DND-41 (cell line): ENCODE measurements around the gene SCAF11.

Experiments
- ATAC-seq: fragments of 200-7000 bp; cut with Tn5 transposase; 3 replicates; pipeline ENCODE4 v1.9.1; 2021; ENCODE audit warnings: low read depth; ENCODE audit not compliant: insufficient read depth
- DNase-seq: peaks from one replicate; pipeline ENCODE4 v3.0.0-alpha.2; 2020
- H2AFZ ChIP-seq: 2 replicates; pipeline ENCODE4 v1.6.0; 2012; ENCODE audit warnings: low read depth, low read length
- H3K27ac ChIP-seq: 2 replicates; pipeline ENCODE4 v1.5.1; 2012; ENCODE audit warnings: low read length, inconsistent platforms
- H3K27me3 ChIP-seq: fragments of 200-600 bp; sonication (generic); 2 replicates; pipeline ENCODE4 v1.6.0; 2012; ENCODE audit warnings: low read length, mild to moderate bottlenecking, inconsistent platforms; ENCODE audit not compliant: insufficient read depth, poor library complexity
- H3K36me3 ChIP-seq: 2 replicates; pipeline ENCODE4 v1.5.1; 2012; ENCODE audit warnings: low read length, inconsistent platforms; ENCODE audit not compliant: insufficient read depth
- H3K4me1 ChIP-seq: 2 replicates; pipeline ENCODE4 v1.5.1; 2012; ENCODE audit warnings: mild to moderate bottlenecking, low read length; ENCODE audit not compliant: insufficient read depth
- H3K4me2 ChIP-seq: 2 replicates; pipeline ENCODE4 v1.6.0; 2012; ENCODE audit warnings: mild to moderate bottlenecking, moderate library complexity, low read length, inconsistent platforms; ENCODE audit not compliant: insufficient read depth
- H3K4me3 ChIP-seq, 2 experiments: fragments of 200-600 bp in 1 of 2; shearing (Covaris generic) in 1 of 2; 2 replicates each; pipeline ENCODE4 v1.5.1; 2012 to 2016; ENCODE audit warnings: inconsistent platforms in 2 of 2, low read length in 2 of 2, mild to moderate bottlenecking in 2 of 2, low read depth in 1 of 2, moderate library complexity in 1 of 2
- H3K79me2 ChIP-seq: 2 replicates; pipeline ENCODE4 v1.6.0; 2012; ENCODE audit warnings: low read length, inconsistent platforms; ENCODE audit not compliant: insufficient read depth
- H3K9ac ChIP-seq: 2 replicates; pipeline ENCODE4 v1.6.0; 2012; ENCODE audit warnings: low read depth, mild to moderate bottlenecking, inconsistent platforms, low read length, moderate library complexity
- H3K9me3 ChIP-seq: 2 replicates; pipeline ENCODE4 v1.5.1; 2012; ENCODE audit warnings: low read length, moderate library complexity, mild to moderate bottlenecking, inconsistent platforms; ENCODE audit not compliant: insufficient read depth, severe bottlenecking
- H4K20me1 ChIP-seq: 2 replicates; pipeline ENCODE4 v1.6.0; 2012; ENCODE audit warnings: low read length; ENCODE audit not compliant: insufficient read depth
- EZH2 ChIP-seq: IDR thresholded peaks from 3 replicates; pipeline ENCODE4 v1.6.1; 2012; ENCODE audit warnings: borderline replicate concordance, low read depth, mild to moderate bottlenecking, moderate library complexity, low read length, inconsistent platforms; ENCODE audit not compliant: severe bottlenecking
- TF ChIP-seq, protein P1 (sequence below): IDR thresholded peaks from 2 replicates; pipeline ENCODE4 v1.5.1; 2012; ENCODE audit warnings: borderline replicate concordance, low read length, moderate library complexity, mild to moderate bottlenecking; ENCODE audit not compliant: poor library complexity, severe bottlenecking; ENCODE audit errors: extremely low read depth

Gene SCAF11

GRCh38 chr12:45978108-45978507 lies 12.3 kb downstream of the SCAF11 start:
- Histone ChIP-seq H3K27ac (no peak overlapping the region), H3K9ac (no peak overlapping the region), H3K4me3 (no peak overlapping the region), H3K9me3 (no peaks in the 10 kb centered on the region), H3K4me1 (no peaks in the 10 kb centered on the region; the same call in 1 of the 2 replicates), H4K20me1 (peaks cover 78% of the 10 kb centered on the region), H3K27me3 (no peaks in the 10 kb centered on the region), H3K4me2 (no peak overlapping the region), H2AFZ (no peak overlapping the region), H3K79me2 (peaks cover 100% of the 10 kb centered on the region), H3K36me3 (peaks cover 24% of the 10 kb centered on the region)
- DNase-seq (no peak), ATAC-seq (no peak)
- TF ChIP-seq EZH2 = no peak
- TF ChIP-seq, protein P1, sequence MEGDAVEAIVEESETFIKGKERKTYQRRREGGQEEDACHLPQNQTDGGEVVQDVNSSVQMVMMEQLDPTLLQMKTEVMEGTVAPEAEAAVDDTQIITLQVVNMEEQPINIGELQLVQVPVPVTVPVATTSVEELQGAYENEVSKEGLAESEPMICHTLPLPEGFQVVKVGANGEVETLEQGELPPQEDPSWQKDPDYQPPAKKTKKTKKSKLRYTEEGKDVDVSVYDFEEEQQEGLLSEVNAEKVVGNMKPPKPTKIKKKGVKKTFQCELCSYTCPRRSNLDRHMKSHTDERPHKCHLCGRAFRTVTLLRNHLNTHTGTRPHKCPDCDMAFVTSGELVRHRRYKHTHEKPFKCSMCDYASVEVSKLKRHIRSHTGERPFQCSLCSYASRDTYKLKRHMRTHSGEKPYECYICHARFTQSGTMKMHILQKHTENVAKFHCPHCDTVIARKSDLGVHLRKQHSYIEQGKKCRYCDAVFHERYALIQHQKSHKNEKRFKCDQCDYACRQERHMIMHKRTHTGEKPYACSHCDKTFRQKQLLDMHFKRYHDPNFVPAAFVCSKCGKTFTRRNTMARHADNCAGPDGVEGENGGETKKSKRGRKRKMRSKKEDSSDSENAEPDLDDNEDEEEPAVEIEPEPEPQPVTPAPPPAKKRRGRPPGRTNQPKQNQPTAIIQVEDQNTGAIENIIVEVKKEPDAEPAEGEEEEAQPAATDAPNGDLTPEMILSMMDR = no peak

DNA sequence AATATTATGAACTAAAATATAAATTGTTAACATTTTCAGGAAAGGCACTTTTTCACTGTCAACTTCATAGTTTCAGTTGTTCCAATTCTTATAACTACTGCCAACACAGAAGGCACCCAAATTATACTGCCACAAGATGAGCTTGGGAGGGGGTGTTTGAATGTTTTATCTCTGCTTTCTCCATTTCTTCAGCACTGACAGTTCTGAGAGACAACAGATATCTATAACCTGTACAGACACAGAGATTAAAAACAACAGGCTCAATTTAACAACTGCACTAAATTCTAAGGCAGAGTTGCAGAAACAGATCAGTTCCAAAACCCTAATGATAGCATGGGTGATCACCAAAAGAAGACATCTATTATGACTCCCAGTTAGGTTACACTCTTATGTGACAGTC lies 12.8 kb downstream of the SCAF11 start:
- Histone ChIP-seq H2AFZ (no peak overlapping the region), H3K4me2 (no peak overlapping the region), H3K27ac (no peak overlapping the region), H3K4me1 (no peaks in the 10 kb centered on the region; the same call in 1 of the 2 replicates), H4K20me1 (peaks cover 73% of the 10 kb centered on the region), H3K4me3 (no peak overlapping the region), H3K79me2 (peaks cover 98% of the 10 kb centered on the region), H3K9ac (no peak overlapping the region), H3K36me3 (peaks cover 24% of the 10 kb centered on the region), H3K27me3 (no peaks in the 10 kb centered on the region), H3K9me3 (no peaks in the 10 kb centered on the region)
- TF ChIP-seq, protein P1 = no peak
- no peak for TF ChIP-seq EZH2
- ATAC-seq = no peak
- DNase-seq = no peak

- peaks cover 98% of the 10 kb centered on the region for H3K79me2 ChIP-seq
- DNase-seq (no peak), ATAC-seq (no peak)
- H3K9ac ChIP-seq = no peak overlapping the region
- no peaks in the 10 kb centered on the region for H3K9me3 ChIP-seq
- H3K27me3 ChIP-seq = no peaks in the 10 kb centered on the region
- TF ChIP-seq EZH2 = no peak
- TF ChIP-seq, protein P1 = no peak
- peaks cover 68% of the 10 kb centered on the region for H4K20me1 ChIP-seq
- H3K27ac ChIP-seq = no peak overlapping the region
- H3K36me3 ChIP-seq = peaks cover 40% of the 10 kb centered on the region
- H3K4me3 ChIP-seq = no peak overlapping the region
- H3K4me2 ChIP-seq = no peak overlapping the region
- no peaks in the 10 kb centered on the region for H3K4me1 ChIP-seq
- H2AFZ ChIP-seq = no peak overlapping the region
Measured at GRCh38 chr12:45975506-45975905, 14.9 kb downstream of the SCAF11 start.

GRCh38 chr12:45974883-45975282 lies 15.5 kb downstream of the SCAF11 start:
- Histone ChIP-seq H3K27ac (no peak overlapping the region), H3K9ac (no peak overlapping the region), H3K4me3 (no peak overlapping the region), H3K9me3 (no peaks in the 10 kb centered on the region), H3K79me2 (peaks cover 98% of the 10 kb centered on the region), H3K4me1 (no peaks in the 10 kb centered on the region), H3K4me2 (no peak overlapping the region), H3K27me3 (no peaks in the 10 kb centered on the region), H4K20me1 (peaks cover 65% of the 10 kb centered on the region), H2AFZ (no peak overlapping the region), H3K36me3 (peaks cover 40% of the 10 kb centered on the region)
- no peak for TF ChIP-seq EZH2
- TF ChIP-seq, protein P1 = no peak
- ATAC-seq = no peak
- DNase-seq = no peak
